K562 (cell line): Measurements from ENCODE around the gene MARCHF9. TPM values are rescaled to one million over a fixed set of nuclear protein-coding genes. Genes with fewer than 3 reads are reported as not detected.

Experiments used
- BHLHE40 ChIP-seq: IDR thresholded peaks from 2 replicates; pipeline ENCODE4 v1.6.1; 2011; ENCODE audit warnings: low read length, improper control_type of control experiment
- DLX4 ChIP-seq: fragments of 250-450 bp; sonication (Bioruptor Pico); IDR thresholded peaks from 2 replicates; pipeline ENCODE4 v1.6.1; 2021; ENCODE audit warnings: mild to moderate bottlenecking
- GABPB1 ChIP-seq: sonication (generic); formaldehyde crosslinking; IDR thresholded peaks from 2 replicates; pipeline ENCODE4 v1.8.0; 2022; ENCODE audit warnings: mild to moderate bottlenecking, missing genetic modification reagents
- GTF2A2 ChIP-seq: IDR thresholded peaks from 2 replicates; pipeline ENCODE4 v1.6.1; 2016; ENCODE audit warnings: mild to moderate bottlenecking, missing genetic modification characterization, missing compliant biosample characterization
- HMBOX1 ChIP-seq: sonication (generic); IDR thresholded peaks from 2 replicates; pipeline ENCODE4 v1.6.1; 2016
- ILK ChIP-seq: fragments of 450-650 bp; IDR thresholded peaks from 2 replicates; pipeline ENCODE4 v1.6.1; 2016; ENCODE audit warnings: missing genetic modification characterization, low read depth, mild to moderate bottlenecking, missing compliant biosample characterization, moderate library complexity, borderline replicate concordance
- MLLT1 ChIP-seq, 2 experiments: fragments of 450-650 bp; IDR thresholded peaks; 2 replicates each; pipeline ENCODE4 v1.6.1; 2016
- NR2C1 ChIP-seq, 2 experiments: fragments of 450-650 bp; IDR thresholded peaks; 2 replicates each; pipeline ENCODE4 v1.6.1; 2017; ENCODE audit warnings: mild to moderate bottlenecking in 2 of 2, antibody characterized with exemption in 1 of 2, inconsistent platforms in 1 of 2, missing compliant biosample characterization in 1 of 2, missing genetic modification characterization in 1 of 2
- PHB2 ChIP-seq: fragments of 450-650 bp; IDR thresholded peaks from 2 replicates; pipeline ENCODE4 v1.6.1; 2017; ENCODE audit warnings: low read depth
- PURB ChIP-seq: sonication (generic); formaldehyde crosslinking; IDR thresholded peaks from 2 replicates; pipeline ENCODE4 v1.9.0; 2021; ENCODE audit warnings: low read depth, mild to moderate bottlenecking, missing genetic modification reagents
- RAD21 ChIP-seq, 2 experiments: fragments of 250-450 bp in 1 of 2; fragments of 450-650 bp in 1 of 2; sonication (Bioruptor Pico) in 1 of 2; formaldehyde crosslinking in 1 of 2; IDR thresholded peaks in 1 of 2; conservative IDR thresholded peaks in 1 of 2; 2 replicates each; pipeline versions ENCODE4 v1.4.0 to v1.8.0; 2020 to 2022; ENCODE audit warnings: mild to moderate bottlenecking in 2 of 2, moderate library complexity in 1 of 2
- RB1 ChIP-seq: fragments of 450-650 bp; IDR thresholded peaks from 2 replicates; pipeline ENCODE4 v1.6.1; 2017; ENCODE audit warnings: low read depth, mild to moderate bottlenecking
- ZBTB9 ChIP-seq: fragments of 450-650 bp; formaldehyde crosslinking; IDR thresholded peaks from 2 replicates; pipeline ENCODE4 v1.4.0; 2020; ENCODE audit warnings: mild to moderate bottlenecking, moderate library complexity
- ZFP91 ChIP-seq: sonication (generic); formaldehyde crosslinking; IDR thresholded peaks from 2 replicates; pipeline ENCODE4 v1.8.0; 2022; ENCODE audit warnings: mild to moderate bottlenecking, missing genetic modification reagents
- ZNF133 ChIP-seq: fragments of 250-450 bp; sonication (Bioruptor Pico); IDR thresholded peaks from 2 replicates; pipeline ENCODE4 v1.4.0; 2020; ENCODE audit warnings: mild to moderate bottlenecking
- ZNF184 ChIP-seq: sonication (generic); formaldehyde crosslinking; IDR thresholded peaks from 2 replicates; pipeline ENCODE4 v1.5.0; 2020; ENCODE audit warnings: missing genetic modification reagents
- ZNF583 ChIP-seq: fragments of 250-450 bp; sonication (Bioruptor Pico); IDR thresholded peaks from 2 replicates; pipeline ENCODE4 v1.4.0; 2020
- polyA plus RNA-seq, 8 experiments: library from polyadenylated mRNA; depleted of rRNA in 4 of 8; stranded (reverse) in 5 of 8; unstranded in 3 of 8; fragments of >200 nt; fragmentation: Nextera tagmentation in 2 of 8; fragmentation: Illumina TruSeq in 1 of 8; extraction: Ambion mirVana in 2 of 8; extraction: Trizol in 1 of 8; gene quantifications; 2 replicates each; pipeline versions ENCODE4 v1.2.1 to v1.2.3, GENCODE V29; 2011 to 2014; ENCODE audit warnings: inconsistent platforms in 1 of 8, missing spikeins in 1 of 8
- total RNA-seq, 7 experiments: library from RNA; depleted of rRNA in 6 of 7; stranded (reverse); fragments of >200 nt in 6 of 7; fragmentation: Illumina TruSeq in 2 of 7; extraction: Trizol in 2 of 7; gene quantifications; 2 replicates each; pipeline versions ENCODE4 v1.2.1 to v1.2.3, GENCODE V29; 2011 to 2021; ENCODE audit warnings: low replicate concordance in 1 of 7

The MARCHF9 gene
- total and polyA plus RNA-seq, 9 of the 15 experiments (the other 6 are each of a cell fraction or from before 2014, with no cell fraction given), result 0.80 to 12.4 (median 6.2) TPM

- TF ChIP-seq RAD21 (CRISPR knock-in tag; conservative IDR thresholded peaks at IDR 0.05 in 1 of 2, IDR thresholded peaks at IDR 0.05 in 1 of 2) (no peak), ILK (tag) (no peak), DLX4 (CRISPR knock-in tag) (no peak), PURB (CRISPR knock-in tag) (no peak), ZBTB9 (CRISPR knock-in tag) (no peak), RB1 (no peak), HMBOX1 (no peak), GTF2A2 (tag) (no peak), BHLHE40 (peak; percentile 54), NR2C1 (IDR thresholded peaks at IDR 0.05) (no peak), NR2C1 (tag; IDR thresholded peaks at IDR 0.05) (no peak), ZFP91 (CRISPR knock-in tag) (no peak), PHB2 (no peak), ZNF133 (no peak), ZNF184 (CRISPR knock-in tag) (no peak), ZNF583 (CRISPR knock-in tag) (no peak), GABPB1 (CRISPR knock-in tag) (no peak), MLLT1 (IDR thresholded peaks at IDR 0.05) (peak; percentile 62 to 80; a peak in 2 of 4 replicates)
These were observed at the start of gene MARCHF9 (continued) for GRCh38 chr12:57754411-57755193.
